ENCODE measurements around the gene RAF1.

GRCh38 chr3:12707449-12707848, 43.5 kb upstream of the RAF1 start:
- no peak for TF ChIP-seq CTCF (IDR thresholded peaks at IDR 0.05)
- TF ChIP-seq POLR2AphosphoS5 (IDR thresholded peaks at IDR 0.05; ENCODE audit: low read depth, low read length) = no peak
- no peak for TF ChIP-seq REST (IDR thresholded peaks at IDR 0.05; ENCODE audit: insufficient read depth in 1 of 2, low read depth in 2 of 2, low read length in 1 of 2)
